Stimulated activated CD8-positive, alpha-beta memory T cell treated with anti-CD3 and anti-CD28 coated beads, Interleukin-12 subunit alpha, Interleukin-12 subunit beta, amount 100 ng/mL, for 24 hours (primary cell): Measurements from ENCODE around the gene COPS7B.

Source experiments
- DNase-seq: peaks from one replicate; pipeline ENCODE4 v3.0.0-alpha.2; 2020; ENCODE audit errors: extremely low read depth

The COPS7B gene

GRCh38 chr2:231785822-231786176, 446 bp upstream of the COPS7B start:
- DNase-seq = no peak

- DNase-seq = no peak
These were observed 660 bp downstream of the COPS7B start for GRCh38 chr2:231786917-231787292.

- DNase-seq = no peak
These were observed 4.9 kb downstream of the COPS7B start for GRCh38 chr2:231791107-231791506.

- DNase-seq = no peak
These were observed 8.1 kb downstream of the COPS7B start for GRCh38 chr2:231794383-231794782.

GRCh38 chr2:231795525-231796327, 9.5 kb downstream of the COPS7B start:
- no peak for DNase-seq

GRCh38 chr2:231800493-231801091, 14.3 kb downstream of the COPS7B start:
- no peak for DNase-seq

- DNase-seq = no peak
These were observed 17.4 kb downstream of the COPS7B start for GRCh38 chr2:231803501-231804138.

GRCh38 chr2:231807020-231807419, 20.8 kb downstream of the COPS7B start:
- DNase-seq = no peak

GRCh38 chr2:231810905-231811304, 24.7 kb downstream of the COPS7B start:
- DNase-seq = no peak

- DNase-seq = no peak
These were observed 30.2 kb downstream of the COPS7B start for GRCh38 chr2:231816327-231817026.

GRCh38 chr2:231819447-231820042, 33.3 kb downstream of the COPS7B start:
- DNase-seq = no peak

- DNase-seq = no peak
These were observed 34.6 kb downstream of the COPS7B start for GRCh38 chr2:231820786-231821303.

GRCh38 chr2:231821908-231822307, 35.7 kb downstream of the COPS7B start:
- no peak for DNase-seq

- DNase-seq = no peak
These were observed 66.9 kb downstream of the COPS7B start for GRCh38 chr2:231853105-231853504.

GRCh38 chr2:231854616-231855125, 68.4 kb downstream of the COPS7B start:
- no peak for DNase-seq

GRCh38 chr2:231856959-231857358, 70.7 kb downstream of the COPS7B start:
- no peak for DNase-seq
